Measurements from ENCODE around the gene CFAP47.

DNA sequence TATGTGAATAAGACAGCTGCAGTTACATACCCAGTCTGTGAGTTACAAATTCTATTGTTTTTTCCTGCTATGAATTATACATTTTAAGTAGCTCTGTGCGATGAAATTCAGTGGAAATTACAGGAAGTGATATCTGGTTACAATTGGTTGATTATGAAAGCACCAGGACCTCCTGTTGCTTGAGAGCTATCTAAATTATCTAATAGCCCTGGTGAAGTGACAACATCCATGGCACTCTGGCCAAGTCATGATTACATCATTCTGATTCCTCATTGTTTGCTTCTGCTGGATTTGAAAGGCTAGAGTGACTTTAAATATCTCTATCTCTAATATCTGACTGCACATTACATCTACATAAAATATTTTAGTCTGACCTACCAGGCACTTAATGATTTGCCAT is 515.0 kb downstream of the CFAP47 start:
- TF ChIP-seq, protein P1, sequence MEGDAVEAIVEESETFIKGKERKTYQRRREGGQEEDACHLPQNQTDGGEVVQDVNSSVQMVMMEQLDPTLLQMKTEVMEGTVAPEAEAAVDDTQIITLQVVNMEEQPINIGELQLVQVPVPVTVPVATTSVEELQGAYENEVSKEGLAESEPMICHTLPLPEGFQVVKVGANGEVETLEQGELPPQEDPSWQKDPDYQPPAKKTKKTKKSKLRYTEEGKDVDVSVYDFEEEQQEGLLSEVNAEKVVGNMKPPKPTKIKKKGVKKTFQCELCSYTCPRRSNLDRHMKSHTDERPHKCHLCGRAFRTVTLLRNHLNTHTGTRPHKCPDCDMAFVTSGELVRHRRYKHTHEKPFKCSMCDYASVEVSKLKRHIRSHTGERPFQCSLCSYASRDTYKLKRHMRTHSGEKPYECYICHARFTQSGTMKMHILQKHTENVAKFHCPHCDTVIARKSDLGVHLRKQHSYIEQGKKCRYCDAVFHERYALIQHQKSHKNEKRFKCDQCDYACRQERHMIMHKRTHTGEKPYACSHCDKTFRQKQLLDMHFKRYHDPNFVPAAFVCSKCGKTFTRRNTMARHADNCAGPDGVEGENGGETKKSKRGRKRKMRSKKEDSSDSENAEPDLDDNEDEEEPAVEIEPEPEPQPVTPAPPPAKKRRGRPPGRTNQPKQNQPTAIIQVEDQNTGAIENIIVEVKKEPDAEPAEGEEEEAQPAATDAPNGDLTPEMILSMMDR (IDR thresholded peaks at IDR 0.05; ENCODE audit: low read length), result no peak
- no peak for TF ChIP-seq EZH2 (optimal IDR thresholded peaks at IDR 0.05; ENCODE audit: low read depth, low read length)
